K562 (cell line): ENCODE data around the gene OPRD1.
"Not testable (repeated sequence)": the region's sequence is repeated elsewhere in the genome, so short reads cannot be mapped to it uniquely, and the experiment has no call there.

Source experiments
- ASH1L ChIP-seq: fragments of 450-650 bp; IDR thresholded peaks from 2 replicates; pipeline ENCODE4 v1.6.1; 2018; ENCODE audit warnings: borderline replicate concordance, mild to moderate bottlenecking, low read depth; ENCODE audit not compliant: partially characterized antibody
- BRF1 ChIP-seq: IDR thresholded peaks from 3 replicates; pipeline ENCODE4 v1.6.1; 2011; ENCODE audit warnings: borderline replicate concordance, mild to moderate bottlenecking; ENCODE audit not compliant: insufficient read length; ENCODE audit errors: extremely low read depth
- CBFB ChIP-seq: sonication (generic); formaldehyde crosslinking; IDR thresholded peaks from 2 replicates; pipeline ENCODE4 v1.4.0; 2020; ENCODE audit warnings: mild to moderate bottlenecking, missing genetic modification reagents
- JUNB ChIP-seq: fragments of 450-650 bp; formaldehyde crosslinking; conservative IDR thresholded peaks from 2 replicates; pipeline ENCODE4 v1.4.0; 2020; ENCODE audit warnings: mild to moderate bottlenecking
- LEF1 ChIP-seq: fragments of 450-650 bp; IDR thresholded peaks from 2 replicates; pipeline ENCODE4 v1.6.1; 2016; ENCODE audit warnings: mild to moderate bottlenecking
- NFXL1 ChIP-seq: fragments of 450-650 bp; formaldehyde crosslinking; IDR thresholded peaks from 2 replicates; pipeline ENCODE4 v1.4.0; 2021; ENCODE audit warnings: mild to moderate bottlenecking
- RBM34 ChIP-seq: fragments of 200-400 bp; formaldehyde crosslinking; IDR thresholded peaks from 2 replicates; pipeline ENCODE4 v1.6.1; 2018; ENCODE audit warnings: low read length, borderline replicate concordance; ENCODE audit not compliant: insufficient read depth
- SMC3 ChIP-seq: conservative IDR thresholded peaks from 2 replicates; pipeline ENCODE4 v1.6.1; 2011; ENCODE audit warnings: low read depth, low read length, improper control_type of control experiment; ENCODE audit not compliant: insufficient read depth
- TF ChIP-seq, protein P1 (sequence below), 2 experiments: fragments of 450-650 bp; formaldehyde crosslinking in 1 of 2; IDR thresholded peaks; 2 replicates each; pipeline versions ENCODE4 v1.4.0 to v1.6.1; 2014 to 2020; ENCODE audit warnings: mild to moderate bottlenecking in 2 of 2, borderline replicate concordance in 1 of 2, low read depth in 1 of 2
- TF ChIP-seq, protein P2 (sequence below), 3 experiments: fragments of 200-800 bp in 1 of 3; sonication (Bioruptor generic) in 1 of 3; sonication (generic) in 1 of 3; formaldehyde crosslinking in 1 of 3; IDR thresholded peaks; 2 replicates each; pipeline versions ENCODE4 v1.6.1 to v1.8.0; 2016 to 2022; ENCODE audit warnings: mild to moderate bottlenecking in 2 of 3, missing compliant biosample characterization in 2 of 3, missing genetic modification characterization in 2 of 3, missing genetic modification reagents in 1 of 3

GRCh38 chr1:28875134-28875533 lies 63.2 kb downstream of the OPRD1 start:
- not testable (repeated sequence) for TF ChIP-seq CBFB (CRISPR knock-in tag); SMC3; JUNB (CRISPR knock-in tag); NFXL1 (CRISPR knock-in tag); LEF1; BRF1; RBM34; ASH1L
- TF ChIP-seq, protein P1, sequence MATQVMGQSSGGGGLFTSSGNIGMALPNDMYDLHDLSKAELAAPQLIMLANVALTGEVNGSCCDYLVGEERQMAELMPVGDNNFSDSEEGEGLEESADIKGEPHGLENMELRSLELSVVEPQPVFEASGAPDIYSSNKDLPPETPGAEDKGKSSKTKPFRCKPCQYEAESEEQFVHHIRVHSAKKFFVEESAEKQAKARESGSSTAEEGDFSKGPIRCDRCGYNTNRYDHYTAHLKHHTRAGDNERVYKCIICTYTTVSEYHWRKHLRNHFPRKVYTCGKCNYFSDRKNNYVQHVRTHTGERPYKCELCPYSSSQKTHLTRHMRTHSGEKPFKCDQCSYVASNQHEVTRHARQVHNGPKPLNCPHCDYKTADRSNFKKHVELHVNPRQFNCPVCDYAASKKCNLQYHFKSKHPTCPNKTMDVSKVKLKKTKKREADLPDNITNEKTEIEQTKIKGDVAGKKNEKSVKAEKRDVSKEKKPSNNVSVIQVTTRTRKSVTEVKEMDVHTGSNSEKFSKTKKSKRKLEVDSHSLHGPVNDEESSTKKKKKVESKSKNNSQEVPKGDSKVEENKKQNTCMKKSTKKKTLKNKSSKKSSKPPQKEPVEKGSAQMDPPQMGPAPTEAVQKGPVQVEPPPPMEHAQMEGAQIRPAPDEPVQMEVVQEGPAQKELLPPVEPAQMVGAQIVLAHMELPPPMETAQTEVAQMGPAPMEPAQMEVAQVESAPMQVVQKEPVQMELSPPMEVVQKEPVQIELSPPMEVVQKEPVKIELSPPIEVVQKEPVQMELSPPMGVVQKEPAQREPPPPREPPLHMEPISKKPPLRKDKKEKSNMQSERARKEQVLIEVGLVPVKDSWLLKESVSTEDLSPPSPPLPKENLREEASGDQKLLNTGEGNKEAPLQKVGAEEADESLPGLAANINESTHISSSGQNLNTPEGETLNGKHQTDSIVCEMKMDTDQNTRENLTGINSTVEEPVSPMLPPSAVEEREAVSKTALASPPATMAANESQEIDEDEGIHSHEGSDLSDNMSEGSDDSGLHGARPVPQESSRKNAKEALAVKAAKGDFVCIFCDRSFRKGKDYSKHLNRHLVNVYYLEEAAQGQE (IDR thresholded peaks at IDR 0.05; ENCODE audit: borderline replicate concordance): not testable (repeated sequence)
- TF ChIP-seq, protein P1 (CRISPR knock-in tag; IDR thresholded peaks at IDR 0.05; ENCODE audit: low read depth): not testable (repeated sequence)
- TF ChIP-seq, protein P2, sequence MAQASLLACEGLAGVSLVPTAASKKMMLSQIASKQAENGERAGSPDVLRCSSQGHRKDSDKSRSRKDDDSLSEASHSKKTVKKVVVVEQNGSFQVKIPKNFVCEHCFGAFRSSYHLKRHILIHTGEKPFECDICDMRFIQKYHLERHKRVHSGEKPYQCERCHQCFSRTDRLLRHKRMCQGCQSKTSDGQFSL (CRISPR knock-in tag; IDR thresholded peaks at IDR 0.05): not testable (repeated sequence)
- TF ChIP-seq, protein P2 (tag; IDR thresholded peaks at IDR 0.05): not testable (repeated sequence)
